Activated CD4-positive, alpha-beta T cell treated with anti-CD3 and anti-CD28 coated beads, Interleukin-10, Interleukin-2, amounts not matched to agents 100 ng/mL and 50 ng/mL, durations not matched to agents 16 hours and 8 hours (primary cell): ENCODE measurements around the gene ANKH.

ENCODE experiments used
- DNase-seq: peaks from one replicate; pipeline ENCODE4 v3.0.0-alpha.2; 2020

ANKH gene

DNA sequence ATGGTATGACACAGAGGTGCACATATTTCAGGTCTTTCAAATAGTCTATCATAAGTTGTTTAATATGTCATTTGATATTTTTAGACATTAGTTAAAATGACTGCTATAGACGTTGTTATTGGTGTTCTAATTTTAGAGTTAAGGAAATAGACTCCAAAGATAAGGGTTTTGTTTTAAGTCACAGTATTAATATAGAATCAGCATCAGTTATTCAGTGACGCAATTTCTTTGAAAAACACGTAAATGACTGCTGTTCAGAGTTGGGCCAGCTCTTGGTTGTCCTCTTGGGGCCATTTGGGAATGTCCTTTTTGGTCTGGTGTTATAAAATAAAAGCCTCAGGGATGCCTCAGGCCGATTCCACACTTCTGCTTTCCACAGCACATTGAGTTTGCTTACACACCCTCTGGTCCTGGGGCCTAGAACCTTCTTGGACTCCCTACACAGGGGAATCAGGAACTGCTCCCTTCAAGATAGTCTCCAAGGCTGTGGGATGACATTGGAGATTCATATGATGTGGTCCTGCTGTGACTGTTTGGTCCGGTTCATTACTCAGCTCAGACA lies 192.7 kb downstream of the ANKH start:
- no peak for DNase-seq

GRCh38 chr5:14676320-14676719 lies 195.3 kb downstream of the ANKH start:
- peak; percentile 58 for DNase-seq

- DNase-seq: peak; percentile 42
These were observed 195.7 kb downstream of the ANKH start for GRCh38 chr5:14675865-14676300.

DNA sequence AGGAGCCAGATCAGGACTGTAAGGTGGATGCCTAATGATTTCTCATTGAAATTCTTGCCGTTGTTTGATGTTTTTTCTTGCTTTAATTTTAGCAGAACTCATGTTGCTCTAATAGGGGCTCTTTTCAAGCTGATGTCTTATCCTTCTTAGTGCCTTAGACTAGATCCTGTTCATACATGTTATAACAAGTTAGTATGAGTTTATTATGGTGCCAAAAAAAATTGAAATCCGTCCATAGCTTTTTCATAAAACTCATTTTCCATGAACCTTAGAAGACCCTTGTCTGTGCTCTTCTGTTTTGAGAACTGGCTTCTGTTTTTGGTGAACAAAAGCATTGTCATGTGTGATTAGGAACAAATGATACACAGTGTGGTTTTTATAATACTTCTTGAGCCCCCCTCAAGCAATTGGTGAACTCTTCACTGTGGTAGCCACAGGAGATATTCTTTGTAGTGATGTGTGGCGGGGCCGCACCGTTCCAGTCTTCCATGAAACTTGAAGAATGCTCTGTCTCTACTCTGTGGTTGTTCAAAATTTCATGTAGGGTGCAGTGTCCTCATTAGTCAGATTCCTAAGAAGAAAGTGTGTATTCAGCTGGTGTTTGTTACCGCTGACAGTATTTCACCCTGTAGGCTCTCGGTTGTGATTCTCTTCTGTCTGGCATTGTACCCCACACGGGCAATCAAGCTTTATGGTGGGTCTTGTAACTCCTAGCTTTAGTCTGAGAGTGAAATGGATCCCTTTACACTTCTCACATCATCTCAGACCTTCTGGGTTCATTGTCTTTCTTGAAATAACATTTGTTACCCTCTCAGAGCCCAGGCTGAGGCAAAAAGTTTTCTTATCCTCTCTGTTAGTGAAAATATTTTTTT lies 196.4 kb downstream of the ANKH start:
- DNase-seq: peak; percentile 13

- DNase-seq: no peak
These were observed 198.1 kb downstream of the ANKH start for GRCh38 chr5:14673443-14673842.

GRCh38 chr5:14672484-14673394 lies 198.8 kb downstream of the ANKH start:
- no peak for DNase-seq

DNA sequence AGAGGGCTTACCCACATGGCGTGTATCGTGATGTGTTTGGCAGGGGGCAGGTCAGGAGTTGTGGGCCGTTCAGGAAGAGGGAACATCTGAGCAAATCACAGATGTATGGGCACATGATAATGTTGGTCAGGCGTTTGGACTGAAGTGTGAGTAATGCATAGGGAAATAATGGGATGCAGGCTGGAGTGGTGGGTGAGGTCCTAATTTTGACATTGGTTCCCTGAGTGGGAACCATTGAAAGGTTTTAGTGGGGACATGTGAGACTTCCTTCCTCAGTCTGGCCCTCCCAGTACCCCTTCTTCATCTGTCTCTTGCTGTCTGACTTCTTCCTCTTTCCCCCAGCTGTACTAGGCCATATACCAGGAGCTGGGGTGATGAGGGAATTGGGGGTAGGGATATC lies 199.5 kb downstream of the ANKH start:
- no peak for DNase-seq

DNA sequence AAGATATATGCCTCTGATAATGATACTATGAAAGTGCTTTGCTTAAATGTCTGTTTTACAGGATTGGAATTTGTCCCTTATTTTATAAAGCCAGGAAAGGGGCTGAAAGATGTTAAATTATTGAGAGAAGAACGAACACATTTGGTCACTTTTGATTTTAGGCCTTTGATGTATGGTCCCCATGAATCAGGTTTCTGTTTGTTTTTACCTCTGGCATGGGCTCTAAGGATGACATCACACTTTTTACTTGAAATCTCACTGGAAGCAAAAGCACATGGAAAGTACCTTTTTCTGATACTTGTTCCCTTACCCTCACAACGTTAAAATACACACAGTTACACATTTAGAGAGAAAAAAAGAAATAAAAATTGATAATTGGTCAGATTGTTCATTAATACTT lies 200.2 kb downstream of the ANKH start:
- DNase-seq: peak; percentile 61

GRCh38 chr5:14669975-14670374 lies 201.6 kb downstream of the ANKH start:
- peak; percentile 50 for DNase-seq

- DNase-seq: no peak
These were observed 202.2 kb downstream of the ANKH start for GRCh38 chr5:14669415-14669814.

- peak; percentile 65 for DNase-seq
These were observed 203.4 kb downstream of the ANKH start for GRCh38 chr5:14668181-14668591.

DNA sequence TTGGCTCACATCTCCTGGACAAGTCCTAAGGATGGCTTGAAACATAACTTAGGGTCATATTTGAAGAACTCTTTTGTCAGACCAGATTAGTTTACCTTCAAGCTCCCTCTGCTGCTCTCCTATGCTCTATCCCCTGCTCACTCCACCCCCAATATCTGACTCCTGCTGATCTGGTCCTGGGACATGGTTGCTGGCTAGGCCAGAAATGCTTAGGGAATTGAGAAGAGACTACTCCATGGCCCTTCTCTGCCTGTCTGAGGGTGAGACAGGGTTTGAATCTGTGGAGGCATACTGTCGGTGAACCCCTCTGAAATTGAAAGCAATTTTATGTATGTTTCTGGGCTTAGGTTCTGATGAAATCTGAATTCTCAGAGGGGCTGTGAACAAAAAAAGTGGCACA lies 203.8 kb downstream of the ANKH start:
- no peak for DNase-seq

DNA sequence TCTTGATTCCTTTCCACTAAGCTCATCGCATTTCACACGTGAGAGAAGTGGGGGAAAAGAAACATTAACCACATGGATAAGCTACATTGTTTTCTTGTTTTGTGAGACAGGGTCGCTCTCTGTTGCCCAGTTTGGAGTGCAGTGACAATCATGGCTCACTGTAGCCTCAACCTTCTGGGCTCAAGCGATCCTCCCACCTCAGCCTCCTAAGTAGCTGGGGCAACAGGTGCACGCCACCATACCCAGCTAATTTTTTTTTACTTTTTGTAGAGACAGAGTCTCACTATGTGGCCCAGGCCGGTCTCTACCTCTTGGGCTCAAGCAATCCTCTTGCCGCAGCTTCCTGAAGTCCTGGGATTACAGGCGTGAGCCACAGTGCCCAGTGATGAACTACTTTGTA lies 204.3 kb downstream of the ANKH start:
- DNase-seq: no peak

GRCh38 chr5:14666357-14666756 lies 205.2 kb downstream of the ANKH start:
- DNase-seq: no peak

DNA sequence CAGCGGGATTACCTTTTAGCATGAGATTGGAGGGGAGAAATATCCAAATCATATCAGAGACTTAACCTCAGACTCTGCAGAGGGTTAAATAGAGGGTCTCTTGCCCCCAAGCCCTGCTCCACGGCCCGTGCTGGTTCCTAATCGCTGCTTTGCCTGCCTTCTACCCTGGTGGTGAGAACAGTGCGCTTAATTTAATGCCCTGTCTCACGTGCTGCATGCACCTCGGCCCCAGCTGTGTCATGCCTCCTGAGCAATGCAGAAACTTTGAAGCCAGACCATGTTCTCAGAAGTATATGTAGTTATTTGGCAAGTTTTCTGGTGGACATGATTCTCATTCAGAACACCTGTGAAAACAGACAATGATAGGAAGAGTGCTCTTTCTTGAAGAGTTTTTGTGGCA lies 205.6 kb downstream of the ANKH start:
- DNase-seq: peak; percentile 71

- DNase-seq: peak; percentile 50
These were observed 206.3 kb downstream of the ANKH start for GRCh38 chr5:14665101-14665822.

- DNase-seq: peak; percentile 97
These were observed 207.1 kb downstream of the ANKH start, which contains the start of gene OTULIN for GRCh38 chr5:14664270-14665100. Gene OTULIN (plus strand): TSS chr5:14664718. CDS start chr5:14664826, 108 bp downstream.

DNA sequence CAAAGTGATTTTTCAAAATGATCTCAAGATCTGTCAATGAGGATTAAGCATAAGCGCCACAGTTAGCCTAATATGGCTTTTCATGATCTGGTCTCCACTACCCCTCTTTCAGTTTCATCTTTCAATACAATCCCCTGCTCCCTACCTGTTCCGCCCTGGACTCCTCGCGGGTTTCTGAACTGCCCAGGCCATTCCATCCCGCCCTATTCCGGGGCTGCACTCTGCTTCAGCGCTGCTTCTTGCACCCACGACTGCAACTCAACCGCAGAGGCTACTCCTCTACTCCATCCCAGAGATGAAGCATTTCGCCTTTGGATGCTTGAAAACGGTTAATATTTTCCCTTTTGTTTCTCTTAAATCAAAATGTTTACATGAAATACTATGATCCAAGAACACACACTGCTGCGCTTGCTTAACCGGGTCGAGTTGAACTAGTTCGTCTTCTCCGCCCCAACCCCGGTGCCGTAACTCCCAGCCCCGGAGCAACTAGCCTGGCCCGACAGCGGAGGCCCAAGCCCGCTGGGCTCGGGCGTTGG lies 207.8 kb downstream of the ANKH start:
- peak; percentile 36 for DNase-seq

DNA sequence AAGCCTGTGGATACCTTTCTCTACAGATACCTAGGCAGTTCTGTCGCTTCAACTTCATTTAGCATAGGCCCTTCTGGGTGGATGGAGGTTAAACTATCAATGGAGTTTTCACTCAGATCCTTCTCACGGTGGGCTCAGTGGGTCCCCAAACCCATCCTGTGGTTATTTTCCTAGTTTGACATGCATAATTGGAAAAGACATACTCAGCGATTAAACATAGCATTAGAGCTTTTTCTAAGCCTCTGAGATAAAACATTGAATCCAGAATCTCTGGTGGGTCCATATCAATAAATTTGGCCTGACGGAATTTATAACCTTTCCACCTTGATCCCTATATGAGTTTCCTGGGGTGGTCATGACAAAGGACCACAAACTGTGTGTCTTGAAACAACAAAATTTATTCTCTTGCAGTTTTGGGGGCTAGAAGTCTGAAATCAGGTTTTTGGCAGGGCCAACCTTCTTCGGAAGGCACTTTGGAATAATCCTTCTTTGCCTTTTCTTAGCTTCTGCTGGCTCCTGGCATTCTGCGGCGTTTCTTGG lies 208.8 kb downstream of the ANKH start:
- no peak for DNase-seq

DNA sequence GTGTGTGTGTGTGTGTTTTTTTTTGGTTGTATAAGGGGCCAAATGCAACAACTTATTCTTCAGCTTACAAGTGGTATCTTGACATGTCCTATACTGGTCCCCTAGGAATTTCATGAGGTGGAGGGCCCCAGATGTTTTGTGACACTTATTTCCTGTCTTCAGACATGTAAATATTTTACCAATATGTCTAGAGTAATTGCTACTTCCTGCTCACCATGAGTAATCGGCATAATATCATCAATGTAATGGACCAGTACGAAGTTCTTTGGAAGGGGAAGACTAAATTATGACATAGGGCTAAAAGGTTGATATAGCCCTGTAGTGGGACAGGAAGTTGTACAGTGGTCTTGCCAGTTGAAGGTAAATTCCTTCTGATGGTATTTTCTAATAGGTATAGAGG lies 210.7 kb downstream of the ANKH start:
- DNase-seq: no peak
